Psoas muscle (tissue), 8 donors: ENCODE results near the gene REM2. TPM values are rescaled to one million over a fixed set of nuclear protein-coding genes. Genes with fewer than 3 reads are reported as not detected.
"Not testable (repeated sequence)": the region's sequence is repeated elsewhere in the genome, so short reads cannot be mapped to it uniquely, and the experiment has no call there.

Experiments
- ATAC-seq, 4 donors: fragments of 200-7000 bp; cut with Tn5 transposase; one replicate each; pipeline ENCODE4 v1.9.1; 2020; ENCODE audit warnings: moderate library complexity in 3 of 4, mild to moderate bottlenecking in 2 of 4
- DNase-seq, 2 donors: peaks; one replicate each; pipeline ENCODE4 v3.0.0-alpha.2; 2020
- H3K27ac ChIP-seq: fragments of 200-600 bp; one replicate; pipeline ENCODE4 v1.8.0; 2022
- H3K27me3 ChIP-seq, 3 donors: fragments of 200-600 bp in 1 of 3; one replicate each; pipeline versions ENCODE4 v1.6.1 to v1.8.0; 2013 to 2022; ENCODE audit warnings: low read length in 2 of 3, mild to moderate bottlenecking in 2 of 3, moderate library complexity in 1 of 3; ENCODE audit not compliant: insufficient read depth in 3 of 3
- H3K36me3 ChIP-seq, 2 donors: fragments of 200-600 bp in 1 of 2; one replicate each; pipeline versions ENCODE4 v1.6.1 to v1.8.0; 2013 to 2022; ENCODE audit warnings: low read depth in 1 of 2, mild to moderate bottlenecking in 1 of 2, moderate library complexity in 1 of 2; ENCODE audit not compliant: insufficient read depth in 1 of 2
- H3K4me1 ChIP-seq: fragments of 200-600 bp; one replicate; pipeline ENCODE4 v1.8.0; 2022
- H3K4me3 ChIP-seq: fragments of 200-600 bp; one replicate; pipeline ENCODE4 v1.8.0; 2022; ENCODE audit warnings: mild to moderate bottlenecking
- H3K9me3 ChIP-seq: fragments of 200-600 bp; one replicate; pipeline ENCODE4 v1.8.0; 2022
- WGBS, 3 donors: extraction: QIAGEN DNeasy Blood & Tissue Kit; methylation state at CpG; one replicate each; pipeline versions ENCODE4 v1.1.6 to v1.1.7; 2013; 5-methylcytosine and 5-hydroxymethylcytosine counted together
- intact Hi-C, 2 donors: fragments of 100-400 bp; cut with DNase I; formaldehyde crosslinking; loops; one replicate each; pipeline versions ENCODE4 v1.11.0 to v1.14.2; 2022
- polyA plus RNA-seq, 3 donors: library from polyadenylated mRNA; stranded (reverse); fragments of 200-250 nt; gene quantifications; one replicate each; pipeline ENCODE4 v1.2.3, GENCODE V29; 2013
- total RNA-seq, 4 donors: library from RNA; stranded (reverse); fragmentation: NEBNext Ultra II Directional in 2 of 4; extraction: Animal tissue kit (Norgen Biotek cat#: 25700) in 2 of 4; gene quantifications; one replicate each; pipeline versions ENCODE4 v1.2.1 to v1.2.4, GENCODE V29; 2021 to 2023
- TF ChIP-seq, protein P1 (sequence below): fragments of 200-600 bp; IDR thresholded peaks from one replicate; pipeline ENCODE4 v1.8.0; 2022; ENCODE audit warnings: antibody characterized with exemption
- donor health status: healthy with polysubstance abuse.
- donor health status: DM: no; HTN: no; CAD: no; lungs with moderate emphysema.
- donor health status: Bipolar disorder and iron deficiency.
- donor health status: healthy.
- donor health status: DM: yes; HTN: yes; CAD: no.
- donor health status: DM: no; HTN: no; CAD: no.
- donor health status: DM: no; HTN: no; CAD: no.
- donor health status: DM: yes; HTN: yes; CAD: no.

REM2 gene
- total and polyA plus RNA-seq, 7 donors = 0.05 to 0.34 (median 0.18) TPM; not detected in 2

- ATAC-seq = peak; percentile 35 to 47 (median 43)
- H3K4me3 ChIP-seq = peak overlapping the region; percentile 18
- 4 to 7% (median 4%) methylated on average over 12 of the region's 12 CpGs for WGBS, 3 donors
These were observed 34.5 kb upstream of the REM2 start for GRCh38 chr14:22848351-22849164.

DNA sequence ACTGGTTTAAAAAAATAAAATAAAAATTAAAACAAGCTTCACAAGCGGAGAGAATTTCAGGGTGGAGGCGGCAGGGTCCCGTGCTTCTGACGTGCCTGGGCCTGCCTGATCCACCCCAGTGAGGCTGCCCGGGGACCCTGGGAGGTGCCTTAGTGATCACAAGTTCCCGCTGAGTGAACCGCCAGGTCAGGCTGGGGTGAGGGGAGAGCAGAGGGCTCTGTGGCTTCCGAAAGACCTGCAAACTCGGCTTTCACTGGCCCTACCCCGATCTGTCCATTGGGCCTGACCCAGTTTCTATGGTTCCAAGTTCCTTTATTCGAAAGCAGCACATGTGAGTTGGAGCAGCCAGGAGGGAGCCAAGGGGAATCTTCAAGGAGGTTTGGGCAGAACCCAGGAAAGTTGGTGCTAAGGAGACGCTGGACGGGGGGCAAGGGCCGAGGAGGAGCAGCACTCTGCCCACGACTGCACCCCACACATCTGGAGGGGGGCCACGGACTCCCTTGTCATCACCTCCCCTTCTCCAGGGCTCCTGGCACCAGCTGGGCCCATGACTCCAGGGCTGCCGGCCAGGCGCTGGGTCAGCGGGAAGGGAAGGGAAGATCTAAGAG, 33.7 kb upstream of the REM2 start:
- peaks cover 50% of the 10 kb centered on the region for H3K4me1 ChIP-seq
- DNase-seq = peak; percentile 79 to 80
- H3K4me3 ChIP-seq = peak overlapping the region; percentile 3
- H3K27me3 ChIP-seq = no peaks in the 10 kb centered on the region
- H3K27ac ChIP-seq = peak overlapping the region; percentile 82
- peaks cover 0 to 5% of the 10 kb centered on the region in 2 donors for H3K36me3 ChIP-seq
- no peaks in the 10 kb centered on the region for H3K9me3 ChIP-seq
- WGBS, 3 donors = 20 to 33% (median 21%) methylated on average over 16 to 19 of the region's 19 CpGs
- intact Hi-C loops = loop anchor here in 1 of 2 donors (2.0 kb wide), 1 partner anchor 19 kb away; no protein-coding TSS in a partner anchor
- ATAC-seq = peak; percentile 11 to 44 (median 26)
- TF ChIP-seq, protein P1, sequence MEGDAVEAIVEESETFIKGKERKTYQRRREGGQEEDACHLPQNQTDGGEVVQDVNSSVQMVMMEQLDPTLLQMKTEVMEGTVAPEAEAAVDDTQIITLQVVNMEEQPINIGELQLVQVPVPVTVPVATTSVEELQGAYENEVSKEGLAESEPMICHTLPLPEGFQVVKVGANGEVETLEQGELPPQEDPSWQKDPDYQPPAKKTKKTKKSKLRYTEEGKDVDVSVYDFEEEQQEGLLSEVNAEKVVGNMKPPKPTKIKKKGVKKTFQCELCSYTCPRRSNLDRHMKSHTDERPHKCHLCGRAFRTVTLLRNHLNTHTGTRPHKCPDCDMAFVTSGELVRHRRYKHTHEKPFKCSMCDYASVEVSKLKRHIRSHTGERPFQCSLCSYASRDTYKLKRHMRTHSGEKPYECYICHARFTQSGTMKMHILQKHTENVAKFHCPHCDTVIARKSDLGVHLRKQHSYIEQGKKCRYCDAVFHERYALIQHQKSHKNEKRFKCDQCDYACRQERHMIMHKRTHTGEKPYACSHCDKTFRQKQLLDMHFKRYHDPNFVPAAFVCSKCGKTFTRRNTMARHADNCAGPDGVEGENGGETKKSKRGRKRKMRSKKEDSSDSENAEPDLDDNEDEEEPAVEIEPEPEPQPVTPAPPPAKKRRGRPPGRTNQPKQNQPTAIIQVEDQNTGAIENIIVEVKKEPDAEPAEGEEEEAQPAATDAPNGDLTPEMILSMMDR = no peak

More at GRCh38 chr14:22848351-22849164, 34.5 kb upstream of the REM2 start:
- Histone ChIP-seq H3K36me3 (peaks cover 0 to 8% of the 10 kb centered on the region in 2 donors), H3K27me3 (no peaks in the 10 kb centered on the region), H3K4me1 (peaks cover 50% of the 10 kb centered on the region), H3K9me3 (no peaks in the 10 kb centered on the region), H3K27ac (peak overlapping the region; percentile 82)
- intact Hi-C loops = loop anchor here in 1 of 2 donors (2.0 kb wide), 1 partner anchor 18 kb away; no protein-coding TSS in a partner anchor
- TF ChIP-seq, protein P1 = no peak
- DNase-seq = peak; percentile 85 to 86

DNA sequence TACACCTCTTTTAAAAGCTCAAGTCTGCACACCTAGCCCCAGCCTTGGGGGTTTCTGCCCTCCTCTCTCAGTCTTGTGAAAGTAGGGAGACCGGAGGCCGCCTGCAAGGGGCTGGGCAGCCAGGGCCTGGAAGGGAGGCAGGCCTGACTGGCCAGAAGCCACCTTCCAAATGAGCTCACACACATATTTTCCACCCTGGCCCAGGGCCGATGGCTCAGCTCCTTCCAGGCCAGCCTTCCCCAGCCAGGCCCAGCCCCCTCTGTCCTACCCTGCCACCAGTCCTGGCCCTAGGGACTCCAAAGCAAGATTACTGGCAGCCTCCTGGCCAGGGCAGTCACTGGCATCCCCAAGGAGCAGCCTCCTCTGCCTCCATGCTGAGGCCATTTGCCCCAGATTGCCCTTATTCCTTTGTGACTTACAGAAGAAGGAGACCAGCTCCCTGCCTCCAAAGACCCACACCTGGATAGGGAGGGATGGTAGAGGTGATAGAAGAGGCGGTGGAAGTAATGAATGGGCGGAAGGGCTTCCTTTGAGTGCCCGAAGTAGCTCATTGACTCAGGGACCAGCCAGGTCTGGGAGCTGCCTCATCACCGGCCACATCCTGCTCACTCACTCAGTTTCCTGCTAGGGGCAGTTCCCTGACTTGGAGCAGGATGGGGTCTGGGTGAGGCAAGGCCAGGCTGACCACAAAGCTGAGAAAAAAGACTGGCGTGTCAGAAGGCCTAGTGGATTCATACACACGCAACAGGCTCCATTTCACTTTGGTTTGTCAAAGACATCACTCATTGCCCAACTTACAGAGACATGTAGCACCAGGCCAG, 31.9 kb upstream of the REM2 start:
- ATAC-seq (peak; percentile 66 to 76 (median 76)), DNase-seq (peak; percentile 88 to 94)
- 37 to 49% (median 41%) methylated on average over 9 of the region's 9 CpGs for WGBS, 3 donors
- Histone ChIP-seq H3K4me1 (peaks cover 50% of the 10 kb centered on the region), H3K27me3 (no peaks in the 10 kb centered on the region), H3K9me3 (no peaks in the 10 kb centered on the region), H3K27ac (peak overlapping the region; percentile 82), H3K4me3 (peak overlapping the region; percentile 11), H3K36me3 (no peaks in the 10 kb centered on the region)
- TF ChIP-seq, protein P1 = no peak
- intact Hi-C loops = loop anchor here (5.0 to 10.0 kb wide), 2 partner anchors 196 to 294 kb away; no protein-coding TSS in a partner anchor

- DNase-seq, H3K27me3 ChIP-seq, H3K4me3 ChIP-seq, H3K9me3 ChIP-seq, H3K36me3 ChIP-seq, ATAC-seq, H3K27ac ChIP-seq: not testable (repeated sequence)
- intact Hi-C loops = loop anchor here (2.0 to 10.0 kb wide), 4 partner anchors 31 to 465 kb away; no protein-coding TSS in a partner anchor
- WGBS, 3 donors = 81 to 90% (median 86%) methylated on average over 8 to 12 of the region's 12 CpGs
- peaks cover 50% of the 10 kb centered on the region for H3K4me1 ChIP-seq
These were observed 30.8 kb upstream of the REM2 start for GRCh38 chr14:22852178-22852577.
